ENCODE measurements around the gene KLHDC10.

GRCh38 chr7:130141884-130142653 is 71.7 kb downstream of the KLHDC10 start:
- TF ChIP-seq FOSB (CRISPR knock-in tag; IDR thresholded peaks at IDR 0.05): no peak
- TF ChIP-seq, protein P1, sequence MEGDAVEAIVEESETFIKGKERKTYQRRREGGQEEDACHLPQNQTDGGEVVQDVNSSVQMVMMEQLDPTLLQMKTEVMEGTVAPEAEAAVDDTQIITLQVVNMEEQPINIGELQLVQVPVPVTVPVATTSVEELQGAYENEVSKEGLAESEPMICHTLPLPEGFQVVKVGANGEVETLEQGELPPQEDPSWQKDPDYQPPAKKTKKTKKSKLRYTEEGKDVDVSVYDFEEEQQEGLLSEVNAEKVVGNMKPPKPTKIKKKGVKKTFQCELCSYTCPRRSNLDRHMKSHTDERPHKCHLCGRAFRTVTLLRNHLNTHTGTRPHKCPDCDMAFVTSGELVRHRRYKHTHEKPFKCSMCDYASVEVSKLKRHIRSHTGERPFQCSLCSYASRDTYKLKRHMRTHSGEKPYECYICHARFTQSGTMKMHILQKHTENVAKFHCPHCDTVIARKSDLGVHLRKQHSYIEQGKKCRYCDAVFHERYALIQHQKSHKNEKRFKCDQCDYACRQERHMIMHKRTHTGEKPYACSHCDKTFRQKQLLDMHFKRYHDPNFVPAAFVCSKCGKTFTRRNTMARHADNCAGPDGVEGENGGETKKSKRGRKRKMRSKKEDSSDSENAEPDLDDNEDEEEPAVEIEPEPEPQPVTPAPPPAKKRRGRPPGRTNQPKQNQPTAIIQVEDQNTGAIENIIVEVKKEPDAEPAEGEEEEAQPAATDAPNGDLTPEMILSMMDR (IDR thresholded peaks at IDR 0.05): no peak
- TF ChIP-seq CBX2 (IDR thresholded peaks at IDR 0.05; ENCODE audit: borderline replicate concordance, low read depth): no peak
- TF ChIP-seq, protein P2, sequence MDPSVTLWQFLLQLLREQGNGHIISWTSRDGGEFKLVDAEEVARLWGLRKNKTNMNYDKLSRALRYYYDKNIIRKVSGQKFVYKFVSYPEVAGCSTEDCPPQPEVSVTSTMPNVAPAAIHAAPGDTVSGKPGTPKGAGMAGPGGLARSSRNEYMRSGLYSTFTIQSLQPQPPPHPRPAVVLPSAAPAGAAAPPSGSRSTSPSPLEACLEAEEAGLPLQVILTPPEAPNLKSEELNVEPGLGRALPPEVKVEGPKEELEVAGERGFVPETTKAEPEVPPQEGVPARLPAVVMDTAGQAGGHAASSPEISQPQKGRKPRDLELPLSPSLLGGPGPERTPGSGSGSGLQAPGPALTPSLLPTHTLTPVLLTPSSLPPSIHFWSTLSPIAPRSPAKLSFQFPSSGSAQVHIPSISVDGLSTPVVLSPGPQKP (IDR thresholded peaks at IDR 0.05; ENCODE audit: low read depth, low read length): no peak
- no peak for TF ChIP-seq POLR2A (IDR thresholded peaks at IDR 0.05; ENCODE audit: low read length)
- TF ChIP-seq MAFK (IDR thresholded peaks at IDR 0.05; ENCODE audit: partially characterized antibody): no peak
- TF ChIP-seq PHF8 (IDR thresholded peaks at IDR 0.05; ENCODE audit: borderline replicate concordance, low read depth): no peak
- no peak for TF ChIP-seq EP300 (IDR thresholded peaks at IDR 0.05)

Measured in A549 (cell line).